HCT116 (cell line): Measurements from ENCODE around the gene MAGEA8. TPM values are rescaled to one million over a fixed set of nuclear protein-coding genes. Genes with fewer than 3 reads are reported as not detected.

ENCODE experiments used
- ATAC-seq: fragments of 200-7000 bp; cut with Tn5 transposase; 2 replicates; pipeline ENCODE4 v1.9.1; 2020; ENCODE audit warnings: mild to moderate bottlenecking, moderate library complexity
- Bru-seq: library from RNA; stranded (reverse); fragments of 400-500 nt; gene quantifications from one replicate; lab custom pipeline; 2021; lab: Mats Ljungman, UMichigan
- BruChase-seq, 2 experiments: library from RNA; stranded (reverse); fragments of 400-500 nt; gene quantifications; one replicate each; lab custom pipeline; 2021; lab: Mats Ljungman, UMichigan
- BruUV-seq: library from RNA; stranded (reverse); fragments of 400-500 nt; replicated peaks from 2 replicates; lab custom pipeline; 2021; lab: Mats Ljungman, UMichigan
- CTCF ChIA-PET: fragments of 300-600 bp; sonication (Branson Sonifier 250); formaldehyde crosslinking; loops from one replicate; lab custom pipeline; 2021; ENCODE audit warnings: antibody characterized with exemption; lab: Charles Lee
- POLR2A ChIA-PET: fragments of 300-600, 350-600 bp; sonication (Branson Sonifier 250); formaldehyde crosslinking; loops from one replicate; lab custom pipeline; 2021; ENCODE audit warnings: antibody characterized with exemption; lab: Charles Lee
- RAD21 ChIA-PET, 2 experiments: fragments of 300-600 bp; sonication (Branson Sonifier 250); formaldehyde crosslinking; loops; one replicate each; lab custom pipeline; 2023; ENCODE audit warnings: low total read pairs in 2 of 2; ENCODE audit not compliant: uncharacterized antibody in 2 of 2, unreplicated experiment in 2 of 2, low non-redundant PET in 1 of 2; lab: Charles Lee
- DNase-seq: peaks from one replicate; pipeline ENCODE4 v3.0.0-alpha.2; 2010; ENCODE audit warnings: low read depth, low spot score
- H2AFZ ChIP-seq: fragments of 200-600 bp; shearing (Covaris generic), sonication (generic); 2 replicates; pipeline ENCODE4 v1.6.1; 2017; ENCODE audit warnings: low read depth, mixed run types, mixed read lengths, antibody characterized with exemption, low read length; ENCODE audit not compliant: poor library complexity, severe bottlenecking
- H3K27ac ChIP-seq: 2 replicates; pipeline ENCODE4 v1.5.1; 2012; ENCODE audit warnings: low read depth, low read length
- H3K27me3 ChIP-seq: fragments of 200-600 bp; sonication (generic); 2 replicates; pipeline ENCODE4 v1.6.1; 2016; ENCODE audit warnings: mixed run types, low read length, mixed read lengths; ENCODE audit not compliant: insufficient read depth
- H3K36me3 ChIP-seq, 2 experiments: fragments of 200-500 bp in 1 of 2; fragments of 200-600 bp in 1 of 2; sonication (Bioruptor generic) in 1 of 2; sonication (generic) in 1 of 2; 2 replicates each; pipeline versions ENCODE4 v1.5.1 to v1.6.1; 2014 to 2016; ENCODE audit warnings: low read length in 2 of 2, inconsistent platforms in 1 of 2, mixed read lengths in 1 of 2, mixed run types in 1 of 2; ENCODE audit not compliant: insufficient read depth in 2 of 2, control insufficient read depth in 1 of 2
- H3K4me1 ChIP-seq, 2 experiments: fragments of 200-600 bp in 1 of 2; sonication (generic) in 1 of 2; 2 replicates each; pipeline versions ENCODE4 v1.5.1 to v1.6.1; 2012 to 2017; ENCODE audit warnings: low read length in 2 of 2, inconsistent platforms in 1 of 2, mild to moderate bottlenecking in 1 of 2, mixed read lengths in 1 of 2, mixed run types in 1 of 2, moderate library complexity in 1 of 2; ENCODE audit not compliant: insufficient read depth in 2 of 2, control insufficient read depth in 1 of 2
- H3K4me2 ChIP-seq: fragments of 200-600 bp; sonication (generic); 2 replicates; pipeline ENCODE4 v1.6.1; 2017; ENCODE audit warnings: mixed run types, low read length, mixed read lengths
- H3K4me3 ChIP-seq, 2 experiments: fragments of 200-600 bp in 1 of 2; sonication (generic) in 1 of 2; replicated peaks in 1 of 2; 2 replicates each; pipeline ENCODE4 v1.5.1; 2011 to 2016; ENCODE audit warnings: low read length in 2 of 2, control low read depth in 1 of 2, low read depth in 1 of 2, mild to moderate bottlenecking in 1 of 2, mixed read lengths in 1 of 2, mixed run types in 1 of 2
- H3K79me2 ChIP-seq: fragments of 200-600 bp; sonication (generic); 2 replicates; pipeline ENCODE4 v1.6.1; 2017; ENCODE audit warnings: mild to moderate bottlenecking, mixed run types, low read length, moderate library complexity, mixed read lengths; ENCODE audit not compliant: insufficient read depth
- H3K9ac ChIP-seq: fragments of 200-600 bp; sonication (generic); 2 replicates; pipeline ENCODE4 v1.6.1; 2016; ENCODE audit warnings: low read length, mixed read lengths
- H3K9me2 ChIP-seq: fragments of 200-600 bp; sonication (generic), shearing (Covaris generic); 2 replicates; pipeline ENCODE4 v1.6.1; 2017; ENCODE audit warnings: mixed run types, mild to moderate bottlenecking, moderate library complexity; ENCODE audit not compliant: insufficient read depth
- H3K9me3 ChIP-seq, 2 experiments: fragments of 200-500 bp in 1 of 2; fragments of 200-600 bp in 1 of 2; sonication (Bioruptor generic) in 1 of 2; sonication (generic) in 1 of 2; 2 replicates each; pipeline ENCODE4 v1.6.1; 2014 to 2017; ENCODE audit warnings: low read length in 2 of 2, mixed read lengths in 2 of 2, inconsistent platforms in 1 of 2, low read depth in 1 of 2, mild to moderate bottlenecking in 1 of 2, mixed run types in 1 of 2, moderate library complexity in 1 of 2; ENCODE audit not compliant: control insufficient read depth in 1 of 2, insufficient read depth in 1 of 2
- H4K20me1 ChIP-seq: fragments of 200-600 bp; sonication (generic), shearing (Covaris generic); 2 replicates; pipeline ENCODE4 v1.6.1; 2017; ENCODE audit warnings: mixed run types, mild to moderate bottlenecking, moderate library complexity; ENCODE audit not compliant: insufficient read depth
- RAD21 ChIP-seq: IDR thresholded peaks from 2 replicates; pipeline ENCODE4 v1.6.1; 2012; ENCODE audit warnings: low read depth, mild to moderate bottlenecking
- intact Hi-C: fragments of 100-400 bp; cut with micrococcal nuclease; formaldehyde crosslinking; loops from 2 replicates; pipeline ENCODE4 v1.10.0; 2022
- long read RNA-seq: library from polyadenylated mRNA; unstranded; transcript quantifications from one replicate; pipeline ENCODE4 v2.0.0, GENCODE V29; 2021; ENCODE audit not compliant: unreplicated experiment
- polyA plus RNA-seq: library from polyadenylated mRNA; unstranded; fragments of >200 nt; gene quantifications from 2 replicates; pipeline ENCODE4 v1.2.1, GENCODE V29; 2012; ENCODE audit warnings: missing spikeins
- total RNA-seq: library from RNA; stranded (reverse); gene quantifications from one replicate; pipeline ENCODE4 v1.2.1, GENCODE V29; 2021; ENCODE audit not compliant: unreplicated experiment
- TF ChIP-seq, protein P1 (sequence below): IDR thresholded peaks from 2 replicates; pipeline ENCODE4 v1.6.1; 2012
- TF ChIP-seq, protein P2 (sequence below), 3 experiments: fragments of 200-600 bp in 1 of 3; sonication (generic) in 1 of 3; IDR thresholded peaks in 2 of 3; conservative IDR thresholded peaks in 1 of 3; 2 replicates each; pipeline ENCODE4 v1.5.1; 2012 to 2017; ENCODE audit warnings: low read depth in 2 of 3, low read length in 2 of 3, antibody characterized with exemption in 1 of 3, borderline replicate concordance in 1 of 3, control low read depth in 1 of 3, mild to moderate bottlenecking in 1 of 3, mixed read lengths in 1 of 3, mixed run types in 1 of 3, moderate library complexity in 1 of 3; ENCODE audit not compliant: insufficient read depth in 1 of 3

The MAGEA8 gene, protein sequence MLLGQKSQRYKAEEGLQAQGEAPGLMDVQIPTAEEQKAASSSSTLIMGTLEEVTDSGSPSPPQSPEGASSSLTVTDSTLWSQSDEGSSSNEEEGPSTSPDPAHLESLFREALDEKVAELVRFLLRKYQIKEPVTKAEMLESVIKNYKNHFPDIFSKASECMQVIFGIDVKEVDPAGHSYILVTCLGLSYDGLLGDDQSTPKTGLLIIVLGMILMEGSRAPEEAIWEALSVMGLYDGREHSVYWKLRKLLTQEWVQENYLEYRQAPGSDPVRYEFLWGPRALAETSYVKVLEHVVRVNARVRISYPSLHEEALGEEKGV
- total RNA-seq (not detected), Bru-seq, nascent RNA (not detected), BruChase-seq, experiment 1, labeled RNA remaining after a 6-hour chase (not detected), BruChase-seq, experiment 2, labeled RNA remaining after a 2-hour chase (not detected)
- polyA plus RNA-seq, result 0.04 and 0.09 TPM in 2 replicates
- long read RNA-seq, result 0 reads

DNA sequence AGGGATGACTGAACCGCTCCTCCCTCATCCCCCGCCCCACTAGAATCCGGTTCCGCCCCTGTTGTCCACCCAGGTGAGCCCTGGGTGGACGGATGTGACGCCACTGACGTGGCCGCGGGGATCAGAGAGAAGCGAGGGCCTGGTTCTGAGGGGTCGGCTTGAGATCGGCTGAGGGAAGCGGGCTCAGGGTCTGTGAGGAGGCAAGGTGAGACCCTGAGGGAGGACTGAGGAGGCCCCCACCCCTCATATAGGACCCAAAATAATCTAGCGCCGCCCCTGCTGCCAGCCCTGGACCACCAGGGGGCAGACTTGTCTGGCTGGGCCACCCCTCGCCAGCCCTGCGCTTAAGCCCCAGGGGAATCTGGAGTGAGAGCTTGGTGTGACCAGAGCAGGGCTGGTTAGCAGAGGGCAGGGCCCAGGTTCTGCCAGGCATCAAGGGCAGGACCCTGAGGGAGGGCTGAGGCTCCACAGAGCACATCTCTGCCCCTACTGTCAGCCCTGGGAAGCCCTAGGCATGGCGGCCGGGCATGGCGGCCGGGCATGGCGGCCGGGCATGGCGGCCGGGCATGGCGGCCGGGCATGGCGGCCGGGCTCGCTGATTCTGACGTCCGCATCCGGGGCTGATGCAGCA, at the start of gene MAGEA8:
Gene MAGEA8, plus strand, starts transcription at position 103 of the 631 bp plus-strand sequence. CDS start 3,090 bp downstream, outside the sequence.
- RAD21 ChIA-PET, result no interaction called here

More for the DNA sequence above, at the start of gene MAGEA8:
- Histone ChIP-seq H3K9me2 (no peaks in the 10 kb centered on the region), H3K4me1 (peaks cover 0 to 8% of the 10 kb centered on the region in 2 experiments; a peak in 2 of 4 replicates), H2AFZ (no peak within 1 kb of the TSS), H3K27ac (no peak within 1 kb of the TSS), H3K4me3 (no peak within 1 kb of the TSS), H3K27me3 (no peaks in the 10 kb centered on the region), H4K20me1 (no peaks in the 10 kb centered on the region), H3K79me2 (no peaks in the 10 kb centered on the region), H3K9me3 (no peaks in the 10 kb centered on the region), H3K9ac (no peak within 1 kb of the TSS), H3K4me2 (no peak within 1 kb of the TSS), H3K36me3 (no peaks in the 10 kb centered on the region)
- 0 out of 2 replicates have a peak, but pooled peaks have one; percentile 7 for TF ChIP-seq RAD21
- TF ChIP-seq, protein P1, sequence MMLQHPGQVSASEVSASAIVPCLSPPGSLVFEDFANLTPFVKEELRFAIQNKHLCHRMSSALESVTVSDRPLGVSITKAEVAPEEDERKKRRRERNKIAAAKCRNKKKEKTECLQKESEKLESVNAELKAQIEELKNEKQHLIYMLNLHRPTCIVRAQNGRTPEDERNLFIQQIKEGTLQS, result no peak
- TF ChIP-seq, protein P2, sequence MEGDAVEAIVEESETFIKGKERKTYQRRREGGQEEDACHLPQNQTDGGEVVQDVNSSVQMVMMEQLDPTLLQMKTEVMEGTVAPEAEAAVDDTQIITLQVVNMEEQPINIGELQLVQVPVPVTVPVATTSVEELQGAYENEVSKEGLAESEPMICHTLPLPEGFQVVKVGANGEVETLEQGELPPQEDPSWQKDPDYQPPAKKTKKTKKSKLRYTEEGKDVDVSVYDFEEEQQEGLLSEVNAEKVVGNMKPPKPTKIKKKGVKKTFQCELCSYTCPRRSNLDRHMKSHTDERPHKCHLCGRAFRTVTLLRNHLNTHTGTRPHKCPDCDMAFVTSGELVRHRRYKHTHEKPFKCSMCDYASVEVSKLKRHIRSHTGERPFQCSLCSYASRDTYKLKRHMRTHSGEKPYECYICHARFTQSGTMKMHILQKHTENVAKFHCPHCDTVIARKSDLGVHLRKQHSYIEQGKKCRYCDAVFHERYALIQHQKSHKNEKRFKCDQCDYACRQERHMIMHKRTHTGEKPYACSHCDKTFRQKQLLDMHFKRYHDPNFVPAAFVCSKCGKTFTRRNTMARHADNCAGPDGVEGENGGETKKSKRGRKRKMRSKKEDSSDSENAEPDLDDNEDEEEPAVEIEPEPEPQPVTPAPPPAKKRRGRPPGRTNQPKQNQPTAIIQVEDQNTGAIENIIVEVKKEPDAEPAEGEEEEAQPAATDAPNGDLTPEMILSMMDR (IDR thresholded peaks at IDR 0.05 in 2 of 3, conservative IDR thresholded peaks at IDR 0.05 in 1 of 3; ENCODE audit: borderline replicate concordance in 1 of 3, insufficient read depth in 1 of 3, low read depth in 2 of 3, low read length in 2 of 3), result peak; percentile 4 to 43 (median 32); a peak in 3 of 6 replicates
- DNase-seq, result no peak
- intact Hi-C loops, result no loop called here
- POLR2A ChIA-PET, result no interaction called here
- no TSS peak for BruUV-seq
- CTCF ChIA-PET, result no interaction called here
- ATAC-seq, result peak; percentile 52; the same call in 1 of the 2 replicates
